ENCODE measurements around the gene FOXL1. TPM values are rescaled to one million over a fixed set of nuclear protein-coding genes. Genes with fewer than 3 reads are reported as not detected.

FOXL1 gene
- total RNA-seq, 1 experiment from 2014 or later: 7.5 TPM

DNA sequence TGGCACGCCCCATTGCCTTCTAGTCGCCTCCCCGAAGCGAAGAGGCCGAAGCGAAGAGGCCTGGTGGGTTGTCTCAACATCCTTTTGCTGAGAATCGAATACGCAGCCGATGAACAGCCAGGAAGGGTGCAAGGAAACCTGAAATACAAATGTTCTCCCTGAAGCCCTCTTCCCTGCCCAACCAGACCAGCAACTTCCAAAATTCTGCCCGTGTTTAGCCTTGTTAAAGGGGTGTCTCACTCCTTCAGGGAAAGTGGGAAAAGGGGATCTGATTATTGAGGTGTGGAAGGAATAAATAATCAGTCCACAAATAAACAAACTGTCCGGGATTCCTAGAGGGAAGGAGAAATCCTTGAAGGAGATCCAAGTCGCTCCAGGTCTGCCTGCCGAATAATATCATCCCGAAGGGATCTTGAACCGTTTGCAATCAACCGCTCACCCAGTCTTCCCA is 13.1 kb upstream of the FOXL1 start:
- BruUV-seq (replicated peaks): no TSS peak
- no peak for DNase-seq (ENCODE audit: low read depth, low spot score)
- Histone ChIP-seq H3K9me2 (ENCODE audit: insufficient read depth) (no peaks in the 10 kb centered on the region), H3K36me3 (ENCODE audit: control insufficient read depth in 1 of 2, insufficient read depth in 2 of 2, low read length in 2 of 2) (no peaks in the 10 kb centered on the region), H3K27me3 (ENCODE audit: insufficient read depth, low read length) (0 out of 2 replicates have a peak, but pooled peaks cover 5% of the 10 kb centered on the region), H3K4me2 (ENCODE audit: low read length) (no peak overlapping the region), H3K27ac (ENCODE audit: low read depth, low read length) (no peak overlapping the region), H3K4me3 (replicated peaks in 1 of 2; ENCODE audit: low read depth in 1 of 2, low read length in 2 of 2) (no peak overlapping the region), H3K9ac (ENCODE audit: low read length) (no peak overlapping the region), H4K20me1 (ENCODE audit: insufficient read depth) (no peaks in the 10 kb centered on the region), H3K79me2 (ENCODE audit: insufficient read depth, low read length) (no peaks in the 10 kb centered on the region), H3K4me1 (ENCODE audit: control insufficient read depth in 1 of 2, insufficient read depth in 2 of 2, low read length in 2 of 2) (peaks cover 9 to 14% of the 10 kb centered on the region in 2 experiments), H3K9me3 (ENCODE audit: control insufficient read depth in 1 of 2, insufficient read depth in 1 of 2, low read depth in 1 of 2, low read length in 2 of 2) (no peaks in the 10 kb centered on the region), H2AFZ (ENCODE audit: low read depth, low read length, poor library complexity, severe bottlenecking) (no peak overlapping the region)
- POLR2A ChIA-PET: interaction anchor here (1.2 kb wide), 1 partner anchor 11 kb away, joined by 3 read pairs; no protein-coding TSS in a partner anchor
- no peak for TF ChIP-seq YY1 (IDR thresholded peaks at IDR 0.05; ENCODE audit: extremely low read depth, insufficient replicate concordance, low read depth, low read length)
- TF ChIP-seq ZNF274 (IDR thresholded peaks at IDR 0.05; ENCODE audit: low read depth, low read length): no peak
- no peak for TF ChIP-seq ELF1 (IDR thresholded peaks at IDR 0.05; ENCODE audit: borderline replicate concordance, low read depth)
- TF ChIP-seq, protein P1, sequence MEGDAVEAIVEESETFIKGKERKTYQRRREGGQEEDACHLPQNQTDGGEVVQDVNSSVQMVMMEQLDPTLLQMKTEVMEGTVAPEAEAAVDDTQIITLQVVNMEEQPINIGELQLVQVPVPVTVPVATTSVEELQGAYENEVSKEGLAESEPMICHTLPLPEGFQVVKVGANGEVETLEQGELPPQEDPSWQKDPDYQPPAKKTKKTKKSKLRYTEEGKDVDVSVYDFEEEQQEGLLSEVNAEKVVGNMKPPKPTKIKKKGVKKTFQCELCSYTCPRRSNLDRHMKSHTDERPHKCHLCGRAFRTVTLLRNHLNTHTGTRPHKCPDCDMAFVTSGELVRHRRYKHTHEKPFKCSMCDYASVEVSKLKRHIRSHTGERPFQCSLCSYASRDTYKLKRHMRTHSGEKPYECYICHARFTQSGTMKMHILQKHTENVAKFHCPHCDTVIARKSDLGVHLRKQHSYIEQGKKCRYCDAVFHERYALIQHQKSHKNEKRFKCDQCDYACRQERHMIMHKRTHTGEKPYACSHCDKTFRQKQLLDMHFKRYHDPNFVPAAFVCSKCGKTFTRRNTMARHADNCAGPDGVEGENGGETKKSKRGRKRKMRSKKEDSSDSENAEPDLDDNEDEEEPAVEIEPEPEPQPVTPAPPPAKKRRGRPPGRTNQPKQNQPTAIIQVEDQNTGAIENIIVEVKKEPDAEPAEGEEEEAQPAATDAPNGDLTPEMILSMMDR (IDR thresholded peaks at IDR 0.05 in 2 of 3, conservative IDR thresholded peaks at IDR 0.05 in 1 of 3; ENCODE audit: borderline replicate concordance in 1 of 3, insufficient read depth in 1 of 3, low read depth in 2 of 3, low read length in 2 of 3): no peak
- CTCF ChIA-PET: interaction anchor here (1.0 to 4.3 kb wide), 18 partner anchors 11 to 1071 kb away, joined by 3 to 89 read pairs (median 10); no protein-coding TSS in a partner anchor
- intact Hi-C loops (cut with micrococcal nuclease): no loop called here
- RAD21 ChIA-PET (ENCODE audit: low non-redundant PET in 1 of 2, low total read pairs in 2 of 2, uncharacterized antibody in 2 of 2, unreplicated experiment in 2 of 2): interaction anchor here (1.3 to 1.4 kb wide), 3 partner anchors 11 to 512 kb away, joined by 3 to 11 read pairs (median 6); no protein-coding TSS in a partner anchor
- no peak for ATAC-seq

Data from HCT116 (cell line).